ENCODE results near the gene ENTPD2. TPM values are rescaled to one million over a fixed set of nuclear protein-coding genes. Genes with fewer than 3 reads are reported as not detected.
A peak's percentile ranks its signal among the peaks of the same experiment; 100 is the strongest.

The ENTPD2 gene
- total and polyA plus RNA-seq, 9 of the 15 experiments (the other 6 are each of a cell fraction or from before 2014, with no cell fraction given): 0.04 to 0.60 (median 0.14) TPM; not detected in 4

- TF ChIP-seq REST (IDR thresholded peaks at IDR 0.05; ENCODE audit: borderline replicate concordance) (peak; percentile 91), REST (CRISPR knock-in tag; IDR thresholded peaks at IDR 0.05; ENCODE audit: low read depth) (no peak), ATF7 (IDR thresholded peaks at IDR 0.05) (0 out of 2 replicates have a peak, but pooled peaks have one; percentile 50), RUNX1 (IDR thresholded peaks at IDR 0.05; ENCODE audit: low read depth) (no peak), NCOA2 (IDR thresholded peaks at IDR 0.05; ENCODE audit: partially characterized antibody in 2 of 2) (no peak), MAZ (CRISPR knock-in tag; conservative IDR thresholded peaks at IDR 0.05 in 1 of 2, IDR thresholded peaks at IDR 0.05 in 1 of 2) (peak; percentile 17 to 72; a peak in 2 of 4 replicates)
- TF ChIP-seq, protein P1, sequence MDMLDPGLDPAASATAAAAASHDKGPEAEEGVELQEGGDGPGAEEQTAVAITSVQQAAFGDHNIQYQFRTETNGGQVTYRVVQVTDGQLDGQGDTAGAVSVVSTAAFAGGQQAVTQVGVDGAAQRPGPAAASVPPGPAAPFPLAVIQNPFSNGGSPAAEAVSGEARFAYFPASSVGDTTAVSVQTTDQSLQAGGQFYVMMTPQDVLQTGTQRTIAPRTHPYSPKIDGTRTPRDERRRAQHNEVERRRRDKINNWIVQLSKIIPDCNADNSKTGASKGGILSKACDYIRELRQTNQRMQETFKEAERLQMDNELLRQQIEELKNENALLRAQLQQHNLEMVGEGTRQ (CRISPR knock-in tag; IDR thresholded peaks at IDR 0.05): no peak
Observed at GRCh38 chr9:137034709-137035506, 19.0 kb downstream of the ENTPD2 start (continued).

Data from K562 (cell line).